Hepatocyte (in vitro differentiated cells): ENCODE measurements around the gene DIAPH1. TPM values are rescaled to one million over a fixed set of nuclear protein-coding genes. Genes with fewer than 3 reads are reported as not detected.

Experiments
- DNase-seq: peaks from one replicate; pipeline ENCODE4 v3.0.0-alpha.2; 2016; ENCODE audit warnings: low spot score
- H2AFZ ChIP-seq: fragments of 200-600 bp; sonication (generic); 2 replicates; pipeline ENCODE4 v1.6.0; 2016; ENCODE audit warnings: antibody characterized with exemption, mild to moderate bottlenecking
- H3K27ac ChIP-seq: fragments of 200-600 bp; sonication (generic); 2 replicates; pipeline ENCODE4 v1.5.1; 2016; ENCODE audit warnings: mild to moderate bottlenecking
- H3K27me3 ChIP-seq: fragments of 200-600 bp; sonication (generic); 2 replicates; pipeline ENCODE4 v1.6.1; 2016
- H3K36me3 ChIP-seq: fragments of 200-600 bp; sonication (generic); replicated peaks from 2 replicates; pipeline ENCODE4 v1.5.1; 2016; ENCODE audit warnings: low read depth; ENCODE audit not compliant: insufficient read depth
- H3K4me1 ChIP-seq: fragments of 200-600 bp; sonication (generic); 2 replicates; pipeline ENCODE4 v1.5.1; 2016; ENCODE audit warnings: mild to moderate bottlenecking, moderate library complexity; ENCODE audit not compliant: insufficient read depth
- H3K4me2 ChIP-seq: fragments of 200-600 bp; sonication (generic); 2 replicates; pipeline ENCODE4 v1.6.0; 2016
- H3K4me3 ChIP-seq: fragments of 200-600 bp; sonication (generic); 2 replicates; pipeline ENCODE4 v1.5.1; 2016; ENCODE audit warnings: mild to moderate bottlenecking
- H3K79me2 ChIP-seq: fragments of 200-600 bp; sonication (generic); 2 replicates; pipeline ENCODE4 v1.6.0; 2017; ENCODE audit warnings: mild to moderate bottlenecking
- H3K9me2 ChIP-seq: fragments of 200-600 bp; sonication (generic); replicated peaks from 2 replicates; pipeline ENCODE4 v1.6.0; 2017; ENCODE audit warnings: mild to moderate bottlenecking; ENCODE audit not compliant: insufficient read depth
- H3K9me3 ChIP-seq: fragments of 200-600 bp; sonication (generic); 2 replicates; pipeline ENCODE4 v1.5.1; 2016; ENCODE audit warnings: low read depth, mild to moderate bottlenecking
- H4K20me1 ChIP-seq: fragments of 200-600 bp; sonication (generic); 2 replicates; pipeline ENCODE4 v1.6.0; 2016; ENCODE audit warnings: mild to moderate bottlenecking; ENCODE audit not compliant: insufficient read depth, poor library complexity, severe bottlenecking
- CTCF ChIP-seq: fragments of 200-600 bp; sonication (generic); IDR thresholded peaks from 2 replicates; pipeline ENCODE4 v1.5.1; 2016; ENCODE audit warnings: antibody characterized with exemption, mild to moderate bottlenecking; ENCODE audit not compliant: poor library complexity
- EZH2 ChIP-seq: fragments of 200-600 bp; sonication (generic); IDR thresholded peaks from 2 replicates; pipeline ENCODE4 v1.6.1; 2016; ENCODE audit warnings: antibody characterized with exemption, mild to moderate bottlenecking, borderline replicate concordance
- EZH2phosphoT487 ChIP-seq: fragments of 200-600 bp; sonication (generic); IDR thresholded peaks from one replicate; pipeline ENCODE4 v1.6.1; 2018; ENCODE audit warnings: antibody characterized with exemption, mild to moderate bottlenecking, low read depth, moderate library complexity; ENCODE audit not compliant: unreplicated experiment, severe bottlenecking
- WGBS: methylation state at CpG from one replicate; pipeline ENCODE4 v1.1.6; 2016; ENCODE audit warnings: low lambda C conversion rate; ENCODE audit errors: missing lambda C conversion rate; 5-methylcytosine and 5-hydroxymethylcytosine counted together
- polyA plus RNA-seq: library from polyadenylated mRNA; unstranded; fragments of >200 nt; fragmentation: Nextera tagmentation; extraction: Ambion mirVana; gene quantifications from 2 replicates; pipeline ENCODE4 v1.2.1, GENCODE V29; 2016
- total RNA-seq: library from RNA; depleted of rRNA; stranded (reverse); fragments of >200 nt; gene quantifications from 2 replicates; pipeline ENCODE4 v1.2.3, GENCODE V29; 2014

The DIAPH1 gene
- total and polyA plus RNA-seq, 2 experiments from 2014 or later = 56.6 to 62.4 TPM

DNA sequence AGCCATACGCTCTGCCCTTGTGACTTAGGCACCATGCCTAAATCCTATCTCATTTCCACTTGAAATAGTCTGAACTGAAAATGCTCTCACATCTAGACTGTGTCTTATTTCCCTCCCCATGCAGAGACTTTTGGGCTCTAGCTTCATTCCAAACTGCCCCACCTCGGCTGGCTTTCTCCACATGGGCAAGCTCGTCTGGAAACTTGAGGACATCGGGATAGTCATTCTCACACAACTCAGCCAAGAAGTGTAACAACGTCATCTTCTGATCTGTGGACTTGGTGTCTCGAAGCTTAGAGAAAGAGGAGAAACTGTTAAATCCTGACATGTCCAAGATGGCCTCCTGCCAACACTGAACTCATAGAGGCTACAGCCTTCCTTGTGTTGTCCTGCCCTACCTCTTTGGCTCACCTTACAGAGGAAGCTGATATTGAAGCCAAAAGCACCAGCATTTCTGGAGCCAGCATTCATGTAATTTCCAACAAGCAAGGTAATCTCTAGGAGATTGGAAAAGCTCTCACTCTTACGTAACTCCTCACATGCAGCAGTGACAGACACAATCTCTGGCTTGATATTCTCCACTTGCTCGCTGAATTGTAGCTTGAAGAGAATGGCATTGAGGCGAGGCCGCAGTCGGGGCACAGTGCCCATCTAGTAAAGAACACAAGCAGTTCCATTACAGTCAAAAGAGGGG is 90.4 kb downstream of the DIAPH1 start:
- Histone ChIP-seq H3K27me3 (no peaks in the 10 kb centered on the region), H3K4me3 (no peak overlapping the region), H2AFZ (no peak overlapping the region), H3K9me2 (no peaks in the 10 kb centered on the region), H3K79me2 (peaks cover under 1% of the 10 kb centered on the region), H3K9me3 (no peaks in the 10 kb centered on the region), H3K36me3 (no peaks in the 10 kb centered on the region), H4K20me1 (no peaks in the 10 kb centered on the region), H3K4me2 (no peak overlapping the region), H3K4me1 (peaks cover 38% of the 10 kb centered on the region), H3K27ac (peak overlapping the region; percentile 77)
- 87% methylated on average over 11 of the region's 11 CpGs for WGBS
- TF ChIP-seq EZH2 (no peak), EZH2phosphoT487 (no peak)
- DNase-seq = no peak

DNA sequence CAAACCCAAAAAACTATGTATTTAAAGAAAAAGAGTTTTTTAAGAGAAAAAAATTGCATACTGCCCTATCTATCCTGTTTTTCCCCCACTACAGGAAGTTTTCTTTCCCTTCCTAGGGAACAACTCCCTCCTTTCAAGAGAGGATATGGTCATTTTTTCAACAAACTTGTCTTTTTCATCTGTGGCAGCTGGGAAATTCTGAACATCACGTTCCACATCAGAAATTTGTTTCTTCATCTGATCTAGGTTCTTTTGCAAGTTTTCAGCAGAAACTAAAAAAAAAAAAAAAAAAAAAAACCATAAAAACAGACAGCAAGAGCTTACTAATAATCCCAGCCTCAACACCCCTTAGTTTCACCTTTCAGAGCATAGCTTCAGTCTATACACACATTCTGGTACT is 91.4 kb downstream of the DIAPH1 start:
- Histone ChIP-seq H3K9me2 (no peaks in the 10 kb centered on the region), H3K36me3 (no peaks in the 10 kb centered on the region), H2AFZ (no peak overlapping the region), H3K79me2 (peaks cover 4% of the 10 kb centered on the region), H3K27me3 (no peaks in the 10 kb centered on the region), H3K4me1 (peaks cover 42% of the 10 kb centered on the region), H3K4me3 (no peak overlapping the region), H4K20me1 (no peaks in the 10 kb centered on the region), H3K27ac (no peak overlapping the region), H3K9me3 (no peaks in the 10 kb centered on the region), H3K4me2 (no peak overlapping the region)
- no peak for TF ChIP-seq CTCF
- 54% methylated on average over 1 of the region's 1 CpG for WGBS
- DNase-seq = no peak

DNA sequence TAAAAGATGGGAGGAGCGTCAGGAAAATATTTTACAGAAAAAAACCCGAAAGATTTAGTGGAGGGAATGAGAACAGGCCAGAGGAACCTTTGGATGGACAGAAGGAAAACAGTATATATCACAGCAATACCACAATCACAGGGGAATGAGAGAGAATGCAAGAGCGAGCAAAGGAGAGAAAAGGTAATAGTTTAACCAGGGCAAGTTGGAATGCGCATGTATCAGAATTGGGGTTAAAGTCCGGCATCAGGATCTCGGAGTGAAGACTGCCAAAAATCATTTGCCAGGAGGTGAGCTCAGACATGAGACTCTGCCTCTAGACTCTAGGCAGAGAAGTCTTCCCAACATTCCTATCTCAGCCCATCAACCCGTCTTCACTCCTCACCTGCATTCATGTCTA is 93.1 kb downstream of the DIAPH1 start:
- Histone ChIP-seq H3K36me3 (no peaks in the 10 kb centered on the region), H3K9me3 (no peaks in the 10 kb centered on the region), H2AFZ (no peak overlapping the region), H3K4me3 (no peak overlapping the region), H3K27ac (peak overlapping the region; percentile 90), H3K27me3 (no peaks in the 10 kb centered on the region), H3K79me2 (peaks cover 4% of the 10 kb centered on the region), H3K9me2 (no peaks in the 10 kb centered on the region), H4K20me1 (no peaks in the 10 kb centered on the region), H3K4me1 (peaks cover 56% of the 10 kb centered on the region), H3K4me2 (peak overlapping the region; percentile 45)
- TF ChIP-seq CTCF (no peak), EZH2phosphoT487 (no peak), EZH2 (no peak)
- peak; percentile 46 for DNase-seq
- 49% methylated on average over 7 of the region's 7 CpGs for WGBS

DNA sequence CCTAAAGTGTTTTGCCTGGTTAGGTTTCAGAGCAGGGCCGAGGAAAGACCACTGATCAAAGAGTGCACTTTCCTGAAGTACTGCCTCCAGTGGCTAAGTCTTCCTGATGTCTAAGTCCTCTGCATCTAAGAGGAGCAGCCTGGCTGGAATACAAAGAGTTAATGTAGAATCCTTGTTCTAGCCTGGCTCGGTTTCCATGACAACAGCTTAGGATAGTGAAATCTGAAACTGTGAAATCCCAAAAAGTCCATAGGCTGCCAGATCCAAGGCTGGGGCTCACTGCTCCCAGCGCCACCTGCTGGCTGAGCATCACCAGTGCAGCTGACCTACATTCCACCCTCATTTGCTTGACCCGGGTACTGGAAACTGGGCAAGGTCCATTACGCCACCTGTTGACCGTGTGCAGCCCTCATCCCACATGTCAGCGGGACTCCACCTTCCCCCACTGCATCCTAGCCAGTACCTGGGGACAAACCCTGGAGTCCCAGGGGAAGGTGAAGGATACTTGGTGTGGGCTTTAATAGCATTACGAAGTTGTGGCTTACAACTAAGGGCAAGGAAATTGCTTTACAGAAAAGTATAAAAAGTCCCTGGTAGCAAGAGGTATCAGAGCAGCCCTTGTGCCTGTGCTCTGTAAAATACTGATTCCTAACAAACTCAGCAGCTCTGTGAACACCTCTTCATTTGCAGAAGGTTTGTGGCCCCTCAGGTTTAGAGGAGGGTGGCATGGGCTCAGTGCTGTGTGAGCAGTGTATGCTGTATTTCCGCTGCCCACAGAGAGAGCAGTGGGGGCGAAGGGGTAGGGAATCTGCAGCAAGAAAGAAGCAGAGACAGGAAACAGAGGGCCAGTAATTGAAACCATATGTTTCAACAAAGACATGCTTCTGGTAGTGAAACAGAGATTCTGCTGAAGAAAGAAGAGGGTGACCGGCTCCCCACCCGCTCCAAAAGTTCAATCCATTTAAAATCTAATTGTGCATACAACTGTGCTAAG is 93.9 kb downstream of the DIAPH1 start:
- Histone ChIP-seq H3K4me1 (peaks cover 56% of the 10 kb centered on the region), H3K36me3 (no peaks in the 10 kb centered on the region), H3K4me2 (peak overlapping the region; percentile 45), H4K20me1 (no peaks in the 10 kb centered on the region), H3K27ac (peak overlapping the region; percentile 90), H3K9me3 (no peaks in the 10 kb centered on the region), H3K4me3 (no peak overlapping the region), H3K27me3 (no peaks in the 10 kb centered on the region), H3K9me2 (no peaks in the 10 kb centered on the region), H2AFZ (no peak overlapping the region), H3K79me2 (peaks cover 4% of the 10 kb centered on the region)
- 22% methylated on average over 12 of the region's 12 CpGs for WGBS
- peak; percentile 96 for DNase-seq
- TF ChIP-seq CTCF (peak; percentile 100), EZH2 (no peak), EZH2phosphoT487 (no peak)
